ENCODE results near the gene DEPDC1.
"Not testable (repeated sequence)": the region's sequence is repeated elsewhere in the genome, so short reads cannot be mapped to it uniquely, and the experiment has no call there.

DEPDC1 gene, protein sequence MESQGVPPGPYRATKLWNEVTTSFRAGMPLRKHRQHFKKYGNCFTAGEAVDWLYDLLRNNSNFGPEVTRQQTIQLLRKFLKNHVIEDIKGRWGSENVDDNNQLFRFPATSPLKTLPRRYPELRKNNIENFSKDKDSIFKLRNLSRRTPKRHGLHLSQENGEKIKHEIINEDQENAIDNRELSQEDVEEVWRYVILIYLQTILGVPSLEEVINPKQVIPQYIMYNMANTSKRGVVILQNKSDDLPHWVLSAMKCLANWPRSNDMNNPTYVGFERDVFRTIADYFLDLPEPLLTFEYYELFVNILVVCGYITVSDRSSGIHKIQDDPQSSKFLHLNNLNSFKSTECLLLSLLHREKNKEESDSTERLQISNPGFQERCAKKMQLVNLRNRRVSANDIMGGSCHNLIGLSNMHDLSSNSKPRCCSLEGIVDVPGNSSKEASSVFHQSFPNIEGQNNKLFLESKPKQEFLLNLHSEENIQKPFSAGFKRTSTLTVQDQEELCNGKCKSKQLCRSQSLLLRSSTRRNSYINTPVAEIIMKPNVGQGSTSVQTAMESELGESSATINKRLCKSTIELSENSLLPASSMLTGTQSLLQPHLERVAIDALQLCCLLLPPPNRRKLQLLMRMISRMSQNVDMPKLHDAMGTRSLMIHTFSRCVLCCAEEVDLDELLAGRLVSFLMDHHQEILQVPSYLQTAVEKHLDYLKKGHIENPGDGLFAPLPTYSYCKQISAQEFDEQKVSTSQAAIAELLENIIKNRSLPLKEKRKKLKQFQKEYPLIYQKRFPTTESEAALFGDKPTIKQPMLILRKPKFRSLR

GRCh38 chr1:68496680-68497357 lies at the start of gene DEPDC1:
DEPDC1 (minus strand) TSS chr1:68497082; CDS start chr1:68496999, 83 bp downstream.
- DNase-seq (ENCODE audit: low spot score), result peak; percentile 98

- no peak for DNase-seq (ENCODE audit: low spot score)
Measured at GRCh38 chr1:68544651-68545050, 47.8 kb upstream of the DEPDC1 start.

- DNase-seq (ENCODE audit: low spot score), result no peak
Measured at GRCh38 chr1:68542586-68542985, 45.7 kb upstream of the DEPDC1 start.

DNA sequence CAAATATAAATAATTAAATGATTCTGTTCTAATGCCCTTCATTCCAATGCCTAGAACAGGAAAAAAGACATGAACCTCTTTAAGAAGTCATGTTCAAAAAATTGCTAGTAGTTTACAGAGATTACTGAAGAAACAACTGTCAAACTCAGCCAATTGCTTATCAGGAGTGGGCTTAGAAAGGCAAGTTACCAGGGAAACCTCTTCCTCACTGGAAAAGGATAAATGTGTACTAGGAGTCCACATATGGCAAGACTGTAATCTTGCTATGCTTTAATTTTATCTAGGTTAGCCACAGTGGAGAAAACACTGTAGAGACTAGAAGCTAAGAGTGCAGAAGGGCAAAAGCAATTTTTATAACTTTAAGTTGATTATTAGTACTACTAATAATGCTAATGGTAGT lies 42.1 kb upstream of the DEPDC1 start:
- DNase-seq (ENCODE audit: low spot score), result no peak

GRCh38 chr1:68528243-68528642 lies 31.4 kb upstream of the DEPDC1 start:
- no peak for DNase-seq (ENCODE audit: low spot score)

GRCh38 chr1:68525781-68526180 lies 28.9 kb upstream of the DEPDC1 start:
- DNase-seq (ENCODE audit: low spot score), result no peak

DNA sequence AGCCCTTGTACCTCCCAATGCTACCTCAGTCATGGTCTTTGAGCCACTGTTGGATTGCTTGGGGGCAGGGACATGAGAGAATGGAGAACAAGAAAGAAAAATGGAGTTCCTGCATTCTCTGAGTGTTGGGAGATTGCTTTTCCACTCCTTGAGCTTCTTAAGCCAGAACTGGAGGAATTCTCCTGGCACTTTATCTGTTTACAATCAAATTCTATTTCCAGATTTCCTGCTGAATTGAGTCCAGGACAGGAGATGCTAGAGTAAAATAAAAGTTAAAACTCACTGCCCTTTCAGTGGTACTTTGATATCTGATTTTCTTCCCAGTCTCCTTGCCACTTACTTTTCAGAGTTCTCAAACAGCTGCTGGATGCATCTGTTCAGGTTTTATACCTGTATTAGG lies 24.4 kb upstream of the DEPDC1 start:
- no peak for DNase-seq (ENCODE audit: low spot score)

- DNase-seq (ENCODE audit: low spot score), result no peak
Measured at GRCh38 chr1:68516066-68516465, 19.2 kb upstream of the DEPDC1 start.

DNA sequence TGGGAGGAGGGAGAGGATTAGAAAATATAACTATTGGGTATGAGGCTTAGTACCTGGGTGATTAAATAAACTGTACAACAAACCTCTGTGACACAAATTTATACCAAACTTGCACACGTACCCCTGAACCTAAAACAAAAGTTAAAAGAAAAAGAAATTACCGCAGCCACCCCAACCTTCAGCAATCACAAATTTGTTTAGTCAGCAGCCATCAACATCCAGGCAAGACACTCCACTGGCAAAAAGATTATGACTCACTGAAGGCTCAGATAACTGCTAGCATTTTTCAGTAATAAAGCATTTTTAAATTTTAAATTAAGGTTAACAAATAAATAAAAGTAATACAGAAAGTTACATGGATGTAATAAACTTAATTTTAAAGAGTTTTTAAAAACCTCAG lies 14.4 kb upstream of the DEPDC1 start:
- DNase-seq (ENCODE audit: low spot score), result no peak

- DNase-seq (ENCODE audit: low spot score), result no peak
Measured at GRCh38 chr1:68506386-68506785, 9.5 kb upstream of the DEPDC1 start.

GRCh38 chr1:68503085-68503484 lies 6.2 kb upstream of the DEPDC1 start:
- DNase-seq (ENCODE audit: low spot score), result no peak

DNA sequence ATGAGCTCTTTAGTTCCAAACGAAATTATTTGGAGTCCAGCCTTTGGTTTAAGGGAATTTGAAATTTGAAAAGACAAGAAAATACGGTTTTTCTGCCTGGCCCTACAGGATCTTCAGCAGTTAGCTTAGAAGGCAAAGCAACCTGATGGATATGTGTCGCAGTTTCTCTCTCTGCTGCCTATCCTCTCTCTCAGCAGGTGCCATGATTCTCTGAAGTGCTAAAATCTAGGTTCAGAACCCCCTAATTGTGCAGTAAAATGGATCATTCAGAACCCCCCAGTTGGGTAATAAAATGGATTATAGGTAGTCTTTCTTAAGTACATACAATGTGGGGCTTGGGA lies 446 bp upstream of the DEPDC1 start:
- DNase-seq (ENCODE audit: low spot score), result no peak

DNA sequence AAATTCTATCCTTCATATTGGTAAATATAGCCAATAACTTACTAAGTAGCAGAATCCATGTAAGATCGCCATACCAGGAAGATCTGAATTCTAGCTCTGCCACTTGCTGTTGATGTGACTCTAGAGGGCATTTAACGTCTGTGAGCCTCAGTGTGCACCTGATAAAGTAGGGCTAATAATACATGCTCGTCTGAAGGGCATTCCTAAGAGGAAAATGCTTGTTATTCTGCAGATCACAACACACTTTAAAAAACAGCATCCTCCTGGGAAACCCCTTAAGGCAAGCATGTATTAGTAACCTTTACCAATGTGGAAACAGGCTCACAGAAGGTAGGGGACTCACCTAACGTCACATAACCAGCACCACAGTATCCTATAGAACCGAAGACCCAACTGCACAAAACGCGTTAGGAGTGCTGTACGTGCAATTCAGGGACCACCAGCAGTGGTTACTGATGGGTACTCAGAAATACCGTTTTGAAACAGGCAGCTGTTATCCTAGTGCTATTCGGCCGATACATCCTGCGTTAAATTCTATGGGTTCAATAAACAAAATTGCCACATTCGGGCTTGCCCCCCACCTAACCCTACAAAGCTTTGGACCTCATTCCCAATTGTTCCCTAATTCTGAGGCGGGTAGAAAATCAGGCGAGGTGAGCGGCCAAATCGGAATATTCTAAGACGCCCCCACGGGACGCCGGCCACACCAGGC lies 758 bp downstream of the DEPDC1 start:
- no peak for DNase-seq (ENCODE audit: low spot score)

GRCh38 chr1:68495532-68495931 lies 1.4 kb downstream of the DEPDC1 start:
- DNase-seq (ENCODE audit: low spot score), result no peak

DNA sequence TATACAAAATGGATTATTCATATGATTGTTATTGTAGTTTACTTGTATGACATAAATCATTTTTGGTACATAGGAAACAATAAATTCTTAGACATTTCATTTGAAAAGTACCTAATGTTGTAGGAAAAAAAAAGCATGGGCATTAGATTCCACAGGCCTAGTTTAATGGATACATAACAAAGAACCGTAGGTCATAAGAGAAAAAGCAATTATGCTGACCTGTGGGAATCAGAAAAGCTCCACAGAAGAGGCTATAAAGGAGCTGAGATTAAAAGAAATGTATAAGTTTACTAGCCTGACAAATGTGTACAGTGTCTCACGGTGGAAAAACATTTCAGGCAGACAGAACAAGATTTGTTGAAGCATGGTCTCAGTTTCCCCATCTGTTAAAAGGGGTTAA lies 3.7 kb downstream of the DEPDC1 start:
- DNase-seq (ENCODE audit: low spot score), result no peak

DNA sequence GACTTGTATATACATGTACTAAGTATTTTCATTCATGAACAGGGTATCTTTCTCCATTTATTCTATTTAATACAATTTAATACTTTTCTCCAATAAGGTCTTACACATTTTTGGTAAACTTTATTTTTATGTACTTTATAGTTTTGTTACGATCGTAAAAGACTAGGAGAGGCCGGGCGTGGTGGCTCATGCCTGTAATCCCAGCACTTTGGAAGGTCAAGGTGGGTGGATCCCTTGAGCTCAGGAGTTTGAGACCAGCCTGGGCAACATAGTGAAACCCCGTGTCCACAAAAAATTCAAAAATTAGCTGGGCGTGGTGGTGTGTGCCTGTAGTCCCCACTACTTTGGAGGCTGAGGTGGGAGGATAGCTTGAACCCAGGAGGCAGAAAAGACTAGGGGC lies 4.6 kb downstream of the DEPDC1 start:
- DNase-seq (ENCODE audit: low spot score), result not testable (repeated sequence)

GRCh38 chr1:68490046-68490651 lies 6.7 kb downstream of the DEPDC1 start:
- DNase-seq (ENCODE audit: low spot score), result no peak

DNA sequence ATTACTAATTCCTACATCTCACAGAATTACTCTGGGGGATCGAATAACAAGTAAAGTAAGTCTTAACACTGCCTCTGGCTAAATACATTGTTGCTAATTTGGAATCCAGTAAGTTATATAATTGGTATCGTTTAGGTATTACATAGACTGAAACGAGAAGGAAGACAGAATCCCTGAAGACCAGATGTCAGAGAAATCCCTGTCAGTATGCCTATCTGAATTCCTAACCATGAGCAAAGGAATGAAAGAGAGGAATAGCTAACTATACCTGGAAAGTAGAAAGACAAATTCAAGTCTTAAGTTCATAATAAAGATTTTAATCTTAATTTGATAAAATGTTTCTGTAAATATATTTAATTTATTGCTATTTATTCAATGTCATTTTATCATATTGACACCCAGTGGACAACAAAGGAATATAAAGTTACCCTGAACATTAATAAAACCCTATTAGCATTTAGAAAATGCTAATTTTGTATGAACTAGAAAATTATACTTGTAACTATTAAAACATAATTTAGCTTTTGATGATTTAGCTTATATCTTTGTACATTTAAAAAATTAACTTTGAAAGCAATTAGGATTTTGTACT lies 11.4 kb downstream of the DEPDC1 start:
- DNase-seq (ENCODE audit: low spot score), result no peak

GRCh38 chr1:68484618-68485017 lies 12.3 kb downstream of the DEPDC1 start:
- no peak for DNase-seq (ENCODE audit: low spot score)

DNA sequence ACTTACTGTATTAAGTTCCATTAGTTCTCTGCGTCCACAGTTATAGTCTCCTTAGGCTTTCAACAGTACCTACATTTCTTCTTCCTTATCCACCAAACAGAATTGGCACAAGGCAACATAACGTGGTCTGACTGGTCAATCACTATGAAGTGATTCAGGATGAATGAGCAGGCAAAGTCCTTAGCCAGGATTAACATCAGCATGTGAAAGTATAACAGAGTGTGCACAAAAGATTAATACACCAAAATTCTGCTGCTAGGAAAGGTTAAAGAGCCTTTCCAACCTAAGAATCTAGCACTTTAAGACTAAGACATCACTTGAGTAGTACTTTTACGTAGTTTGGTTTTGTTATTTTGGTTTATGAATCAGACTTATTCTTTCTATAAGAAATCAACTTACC lies 15.8 kb downstream of the DEPDC1 start:
- no peak for DNase-seq (ENCODE audit: low spot score)

GRCh38 chr1:68479501-68479900 lies 17.4 kb downstream of the DEPDC1 start:
- DNase-seq (ENCODE audit: low spot score), result no peak
